Sigmoid colon (tissue), 3 donors: Measurements from ENCODE around the gene ACACA.

ENCODE experiments used
- CTCF ChIP-seq, 4 experiments: fragments of 450-650 bp in 3 of 4; fragments of 200-600 bp in 1 of 4; IDR thresholded peaks; one replicate each; pipeline ENCODE4 v1.5.1; 2016 to 2019; ENCODE audit warnings: antibody characterized with exemption in 4 of 4, mild to moderate bottlenecking in 3 of 4, moderate library complexity in 2 of 4
- POLR2A ChIP-seq, 2 donors: fragments of 450-650 bp; IDR thresholded peaks; one replicate each; pipeline ENCODE4 v1.6.1; 2016; ENCODE audit warnings: antibody characterized with exemption in 2 of 2, mild to moderate bottlenecking in 2 of 2, moderate library complexity in 2 of 2

- TF ChIP-seq POLR2A (IDR thresholded peaks at IDR 0.05) (no peak), CTCF (IDR thresholded peaks at IDR 0.05) (no peak)
These were observed 326.9 kb downstream of the ACACA start for GRCh38 chr17:37079735-37080134.
